ENCODE measurements around the gene CD300LD. TPM values are rescaled to one million over a fixed set of nuclear protein-coding genes. Genes with fewer than 3 reads are reported as not detected.

Gene CD300LD
- total RNA-seq: not detected

GRCh38 chr17:74592087-74592990, at the start of gene CD300LD:
Gene CD300LD, minus strand, starts transcription at chr17:74592283. Its CDS starts 81 bp downstream, at chr17:74592202.
- no peak for TF ChIP-seq CTCF (IDR thresholded peaks at IDR 0.05; ENCODE audit: low read depth)

DNA sequence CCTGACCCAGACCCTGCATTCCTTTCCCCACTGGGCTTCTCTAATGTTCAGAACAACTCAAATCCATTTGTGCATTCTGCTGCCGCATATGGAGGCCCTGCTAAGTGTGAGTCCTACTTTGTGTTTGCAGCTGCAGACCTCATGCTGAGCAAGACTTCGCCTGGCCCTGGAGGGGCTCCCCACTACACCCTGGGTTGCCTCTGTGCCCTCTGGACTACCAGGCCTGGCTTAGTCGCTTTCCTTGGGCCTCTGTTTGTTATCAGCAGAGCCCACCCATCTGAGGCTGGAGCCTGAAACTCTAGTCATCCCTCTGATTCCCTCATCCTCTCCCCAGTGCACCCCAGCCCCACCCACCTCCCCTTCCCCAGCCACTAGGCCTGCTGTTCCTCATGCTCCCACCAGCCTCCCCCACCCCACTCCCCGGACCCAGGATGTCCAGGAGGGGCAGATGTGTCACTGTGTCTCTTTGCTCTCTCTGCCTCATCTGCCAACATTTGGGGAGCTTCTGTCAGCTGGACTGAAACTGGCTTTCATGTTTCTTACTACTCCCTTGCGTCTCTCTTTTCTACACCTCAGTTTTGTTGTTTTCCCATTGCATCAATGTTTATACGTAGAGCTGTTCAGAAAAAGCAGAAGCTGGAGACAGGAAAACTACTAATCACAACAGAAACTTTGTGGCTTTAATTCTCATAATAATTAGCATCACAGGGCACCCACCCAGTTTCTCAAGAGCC, 49.3 kb upstream of the CD300LD start:
- TF ChIP-seq CTCF (IDR thresholded peaks at IDR 0.05; ENCODE audit: low read depth): no peak

DNA sequence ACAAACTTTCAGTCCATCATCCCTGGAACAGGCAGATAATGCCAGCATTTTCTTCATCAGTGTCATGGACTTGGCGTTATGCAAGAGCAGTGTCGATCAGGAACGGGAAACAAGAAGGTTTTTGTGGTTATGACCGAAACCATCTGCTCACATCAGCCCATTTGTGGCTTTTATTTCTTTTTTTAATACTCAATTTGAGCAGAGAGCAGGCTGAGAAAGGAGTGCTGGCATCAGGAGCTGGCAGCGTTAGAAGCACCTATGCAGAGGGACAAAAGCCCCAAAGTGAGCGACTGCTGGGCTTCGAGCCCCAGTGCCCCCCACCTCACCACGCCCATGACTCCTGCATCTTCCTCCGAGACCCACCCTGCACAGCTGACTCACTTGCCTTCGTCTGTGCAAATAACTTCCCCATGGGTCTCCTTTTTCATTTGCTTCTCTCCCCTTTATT, 47.6 kb upstream of the CD300LD start:
- no peak for TF ChIP-seq CTCF (IDR thresholded peaks at IDR 0.05; ENCODE audit: low read depth)

DNA sequence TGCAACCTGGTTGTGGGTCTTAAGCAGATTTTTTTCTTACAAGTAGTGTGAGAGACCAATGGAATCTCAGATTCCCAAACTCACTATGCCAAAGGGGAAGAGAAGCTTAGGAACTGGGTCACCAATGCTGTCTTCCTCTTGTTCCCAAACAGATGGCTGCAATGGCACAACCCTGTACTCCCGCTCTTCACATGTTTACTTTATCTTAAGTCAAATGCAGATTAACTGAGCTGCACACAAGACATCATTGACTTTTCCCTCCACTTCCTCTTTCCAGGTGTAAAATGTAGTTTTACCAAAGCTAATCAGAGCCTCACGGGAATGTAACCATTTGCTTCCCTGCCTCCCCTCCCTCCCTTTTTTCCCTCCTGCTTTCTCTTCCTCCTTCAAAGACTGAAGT, 45.8 kb upstream of the CD300LD start:
- TF ChIP-seq CTCF (IDR thresholded peaks at IDR 0.05; ENCODE audit: low read depth): no peak

DNA sequence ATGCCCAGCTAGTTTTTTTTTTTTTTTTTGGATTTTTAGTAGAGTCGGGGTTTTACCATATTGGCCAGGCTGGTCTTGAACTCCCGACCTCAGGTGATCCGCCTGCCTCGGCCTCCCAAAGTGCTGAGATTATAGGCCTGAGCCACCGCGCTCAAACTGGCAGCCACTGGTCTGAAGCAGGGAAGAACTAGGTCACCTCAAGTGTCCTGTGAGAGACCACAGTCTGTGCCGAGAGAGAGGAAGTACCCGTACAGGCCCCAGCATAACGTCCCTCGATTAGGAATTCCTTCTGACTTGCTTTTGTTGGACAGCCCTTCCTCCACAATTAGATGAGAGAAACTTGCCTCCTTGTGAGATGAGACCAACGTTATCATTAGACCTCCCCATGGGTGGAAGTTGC, 45.2 kb upstream of the CD300LD start:
- no peak for TF ChIP-seq CTCF (IDR thresholded peaks at IDR 0.05; ENCODE audit: low read depth)

DNA sequence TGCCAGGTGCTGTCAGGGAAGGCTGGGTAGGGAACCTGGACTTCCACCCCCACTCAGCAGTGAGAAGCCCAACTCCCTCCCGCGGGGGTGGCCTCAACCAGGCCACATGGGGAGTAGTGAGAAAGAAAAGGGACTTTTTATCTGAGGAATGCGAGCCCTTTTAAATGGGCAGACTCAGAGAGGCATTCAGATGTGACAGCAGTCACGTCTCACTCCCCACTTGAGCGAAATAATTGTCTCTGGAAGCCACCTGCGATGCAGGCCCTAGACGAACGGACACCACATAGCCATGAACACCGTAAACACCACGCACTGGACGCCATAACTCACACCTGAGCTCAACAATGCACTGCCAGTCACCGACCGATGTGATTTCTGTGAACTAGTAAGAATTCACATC, 43.3 kb upstream of the CD300LD start:
- no peak for TF ChIP-seq CTCF (IDR thresholded peaks at IDR 0.05; ENCODE audit: low read depth)

GRCh38 chr17:74633326-74633725, 41.2 kb upstream of the CD300LD start:
- no peak for TF ChIP-seq CTCF (IDR thresholded peaks at IDR 0.05; ENCODE audit: low read depth)

Measured in subcutaneous adipose tissue (tissue), 4 donors.